Ecto neural progenitor cell (in vitro differentiated cells): ENCODE measurements around the gene OSBPL3.
"Not testable (repeated sequence)": the region's sequence is repeated elsewhere in the genome, so short reads cannot be mapped to it uniquely, and the experiment has no call there.

Experiments used
- DNase-seq: peaks from one replicate; pipeline ENCODE4 v3.0.0-alpha.2; 2018; ENCODE audit warnings: low spot score

Gene OSBPL3

GRCh38 chr7:24920451-24921361 lies 59.3 kb downstream of the OSBPL3 start:
- DNase-seq, result no peak

- DNase-seq, result no peak
These were observed 62.3 kb downstream of the OSBPL3 start for GRCh38 chr7:24917510-24918239.

- DNase-seq, result no peak
These were observed 63.4 kb downstream of the OSBPL3 start for GRCh38 chr7:24916463-24917040.

GRCh38 chr7:24914465-24914859 lies 65.5 kb downstream of the OSBPL3 start:
- DNase-seq, result no peak

- DNase-seq, result no peak
These were observed 66.0 kb downstream of the OSBPL3 start for GRCh38 chr7:24913801-24914464.

GRCh38 chr7:24912874-24913514 lies 67.0 kb downstream of the OSBPL3 start:
- DNase-seq, result no peak

GRCh38 chr7:24912424-24912823 lies 67.6 kb downstream of the OSBPL3 start:
- no peak for DNase-seq

GRCh38 chr7:24911213-24911603 lies 68.8 kb downstream of the OSBPL3 start:
- DNase-seq, result no peak

- no peak for DNase-seq
These were observed 69.3 kb downstream of the OSBPL3 start for GRCh38 chr7:24910551-24911212.

GRCh38 chr7:24908727-24909126 lies 71.3 kb downstream of the OSBPL3 start:
- DNase-seq, result no peak

- no peak for DNase-seq
These were observed 71.8 kb downstream of the OSBPL3 start for GRCh38 chr7:24908166-24908565.

GRCh38 chr7:24907311-24907886 lies 72.6 kb downstream of the OSBPL3 start:
- DNase-seq, result no peak

- no peak for DNase-seq
These were observed 73.8 kb downstream of the OSBPL3 start for GRCh38 chr7:24905996-24906770.

GRCh38 chr7:24903992-24904391 lies 76.0 kb downstream of the OSBPL3 start:
- DNase-seq, result not testable (repeated sequence)

- DNase-seq, result no peak
These were observed 76.4 kb downstream of the OSBPL3 start for GRCh38 chr7:24903559-24903958.

- DNase-seq, result no peak
These were observed 77.0 kb downstream of the OSBPL3 start for GRCh38 chr7:24902931-24903330.

- no peak for DNase-seq
These were observed 77.7 kb downstream of the OSBPL3 start for GRCh38 chr7:24902276-24902675.

GRCh38 chr7:24899905-24900304 lies 80.1 kb downstream of the OSBPL3 start:
- no peak for DNase-seq

GRCh38 chr7:24899161-24899560 lies 80.8 kb downstream of the OSBPL3 start:
- DNase-seq, result no peak

- no peak for DNase-seq
These were observed 81.3 kb downstream of the OSBPL3 start for GRCh38 chr7:24898691-24899090.
